ENCODE data around the gene HPD. TPM values are rescaled to one million over a fixed set of nuclear protein-coding genes. Genes with fewer than 3 reads are reported as not detected.
"Not testable (repeated sequence)": the region's sequence is repeated elsewhere in the genome, so short reads cannot be mapped to it uniquely, and the experiment has no call there.

HPD gene
- total RNA-seq, 2 donors from 2014 or later: 1.2 to 6.8 TPM

DNA sequence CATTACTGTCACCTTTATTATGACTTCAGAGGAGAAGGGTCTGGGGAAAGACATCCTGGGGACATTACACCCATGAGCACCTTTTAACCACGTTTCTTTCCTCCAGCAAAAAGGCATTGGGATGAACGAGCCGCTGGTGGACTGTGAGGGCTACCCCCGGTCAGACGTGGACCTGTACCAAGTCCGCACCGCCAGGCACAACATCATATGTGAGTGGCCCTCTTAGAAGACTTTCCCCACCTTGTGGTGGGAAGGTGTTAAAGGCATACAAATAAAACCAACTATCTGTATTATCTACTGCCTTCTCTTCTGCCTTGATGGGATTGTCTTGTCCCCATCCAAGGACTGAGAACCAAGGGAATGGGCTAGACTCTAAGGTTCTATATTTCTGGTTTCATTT, 36.0 kb upstream of the HPD start:
- Histone ChIP-seq H3K27ac (no peak overlapping the region), H3K4me1 (ENCODE audit: control insufficient read depth in 1 of 2, low read depth in 2 of 2) (peaks cover 22 to 33% of the 10 kb centered on the region in 2 donors), H3K4me3 (no peak overlapping the region), H3K36me3 (peaks cover 32% of the 10 kb centered on the region), H3K27me3 (replicated peaks; ENCODE audit: insufficient read depth) (no peaks in the 10 kb centered on the region), H3K9me3 (no peaks in the 10 kb centered on the region)
- ATAC-seq (ENCODE audit: insufficient number of reproducible peaks, low FRiP score, low read depth) (no peak), DNase-seq (ENCODE audit: low spot score) (no peak)
- no peak for TF ChIP-seq CTCF (IDR thresholded peaks at IDR 0.05)

DNA sequence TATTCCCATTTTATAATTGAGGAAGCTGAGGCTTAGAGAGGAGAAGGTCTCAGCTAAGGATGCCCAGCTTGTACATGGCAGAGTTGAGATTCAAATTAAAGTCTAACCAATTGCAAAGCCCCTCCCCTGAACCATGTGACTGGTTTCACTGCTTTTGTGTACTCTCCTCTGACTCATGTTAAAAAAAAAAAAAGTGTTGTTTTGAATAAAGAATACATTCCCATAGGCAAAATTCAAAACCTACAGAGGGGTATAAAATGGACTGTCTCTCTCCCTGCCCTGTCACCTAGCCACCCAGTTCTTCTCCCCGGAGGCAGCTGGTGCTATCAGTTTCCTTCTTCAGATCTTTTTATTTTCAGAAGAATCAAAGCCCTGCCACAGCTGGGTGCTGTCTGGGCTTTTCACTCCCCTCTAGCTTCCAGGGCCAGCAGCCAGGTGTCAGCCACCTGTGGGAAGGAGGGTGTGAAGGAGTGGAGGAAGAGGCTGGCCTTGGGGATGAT, 35.4 kb upstream of the HPD start:
- DNase-seq (ENCODE audit: low spot score): no peak
- peaks cover 25 to 39% of the 10 kb centered on the region in 2 donors for H3K4me1 ChIP-seq (ENCODE audit: control insufficient read depth in 1 of 2, low read depth in 2 of 2)
- TF ChIP-seq CTCF (IDR thresholded peaks at IDR 0.05): no peak
- no peak for ATAC-seq (ENCODE audit: insufficient number of reproducible peaks, low FRiP score, low read depth)
- H3K4me3 ChIP-seq: no peak overlapping the region
- no peak overlapping the region for H3K27ac ChIP-seq
- no peaks in the 10 kb centered on the region for H3K27me3 ChIP-seq (replicated peaks; ENCODE audit: insufficient read depth)
- peaks cover 26% of the 10 kb centered on the region for H3K36me3 ChIP-seq
- H3K9me3 ChIP-seq: no peaks in the 10 kb centered on the region

- H3K4me1 ChIP-seq (ENCODE audit: control insufficient read depth in 1 of 2, low read depth in 2 of 2): peaks cover 28 to 42% of the 10 kb centered on the region in 2 donors
Measured at GRCh38 chr12:121892673-121893561, 34.3 kb upstream of the HPD start.

GRCh38 chr12:121889661-121890060, 31.0 kb upstream of the HPD start:
- DNase-seq (ENCODE audit: low spot score); H3K36me3 ChIP-seq; H3K27me3 ChIP-seq (replicated peaks; ENCODE audit: insufficient read depth); ATAC-seq (ENCODE audit: insufficient number of reproducible peaks, low FRiP score, low read depth); H3K9me3 ChIP-seq: not testable (repeated sequence)
- peak overlapping the region; percentile 89 for H3K4me3 ChIP-seq
- peaks cover 28 to 43% of the 10 kb centered on the region in 2 donors for H3K4me1 ChIP-seq (ENCODE audit: control insufficient read depth in 1 of 2, low read depth in 2 of 2)
- H3K27ac ChIP-seq: peak overlapping the region in 1 of 2 donors; percentile 96

More at GRCh38 chr12:121892673-121893561, 34.3 kb upstream of the HPD start:
- Histone ChIP-seq H3K27ac (peak overlapping the region in 1 of 2 donors; percentile 40), H3K27me3 (replicated peaks; ENCODE audit: insufficient read depth) (no peaks in the 10 kb centered on the region), H3K4me3 (no peak overlapping the region), H3K9me3 (no peaks in the 10 kb centered on the region), H3K36me3 (peaks cover 20% of the 10 kb centered on the region)
- no peak for DNase-seq (ENCODE audit: low spot score)
- TF ChIP-seq CTCF (IDR thresholded peaks at IDR 0.05): no peak
- no peak for ATAC-seq (ENCODE audit: insufficient number of reproducible peaks, low FRiP score, low read depth)

DNA sequence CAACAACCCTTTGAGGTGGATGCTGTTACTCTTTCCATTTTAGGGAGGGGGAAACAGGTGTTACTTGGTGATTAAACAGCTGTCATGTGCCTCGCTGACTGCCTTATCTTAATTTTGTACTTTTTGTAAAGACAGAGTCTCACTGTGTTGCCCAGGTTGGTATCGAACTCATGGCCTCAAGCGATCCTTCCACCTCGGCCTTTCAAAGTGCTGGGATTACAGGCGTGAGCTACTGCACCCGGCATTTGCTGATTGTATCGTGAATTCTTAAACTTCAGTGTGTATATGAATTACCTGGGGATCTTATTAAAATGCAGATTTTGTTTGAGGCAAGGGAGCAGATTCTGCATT, 30.6 kb upstream of the HPD start:
- no peak for TF ChIP-seq CTCF (IDR thresholded peaks at IDR 0.05)

More for the DNA sequence above, 30.6 kb upstream of the HPD start:
- DNase-seq (ENCODE audit: low spot score) (no peak), ATAC-seq (ENCODE audit: insufficient number of reproducible peaks, low FRiP score, low read depth) (no peak)
- Histone ChIP-seq H3K4me1 (ENCODE audit: control insufficient read depth in 1 of 2, low read depth in 2 of 2) (peaks cover 27 to 39% of the 10 kb centered on the region in 2 donors), H3K27me3 (replicated peaks; ENCODE audit: insufficient read depth) (no peaks in the 10 kb centered on the region), H3K4me3 (peak overlapping the region; percentile 89), H3K27ac (peak overlapping the region; percentile 95 to 96), H3K36me3 (no peaks in the 10 kb centered on the region), H3K9me3 (no peaks in the 10 kb centered on the region)
